Activated naive CD4-positive, alpha-beta T cell treated with anti-CD3 and anti-CD28 coated beads, Interleukin-2, amount 50 U/mL, for 72 hours (primary cell): ENCODE measurements around the gene VPS11. TPM values are rescaled to one million over a fixed set of nuclear protein-coding genes. Genes with fewer than 3 reads are reported as not detected.
A peak's percentile ranks its signal among the peaks of the same experiment; 100 is the strongest.

Experiments
- ATAC-seq, 2 donors: fragments of 150-1000 bp; cut with Tn5 transposase; 2 replicates each; pipeline ENCODE4 v1.10.0; 2021; ENCODE audit warnings: mild to moderate bottlenecking in 2 of 2, moderate library complexity in 2 of 2
- DNase-seq, 2 donors: peaks; one replicate each; pipeline ENCODE4 v3.0.0; 2021 to 2022; ENCODE audit warnings: low spot score in 2 of 2
- H3K27ac Mint-ChIP-seq, 2 donors: one replicate each; pipeline ENCODE4 v1.8.0; 2022; ENCODE audit warnings: mild to moderate bottlenecking in 2 of 2, mixed read lengths in 2 of 2
- H3K36me3 Mint-ChIP-seq, 2 donors: one replicate each; pipeline ENCODE4 v1.8.0; 2022; ENCODE audit warnings: mixed read lengths in 2 of 2
- H3K9me3 Mint-ChIP-seq, 2 donors: one replicate each; pipeline ENCODE4 v1.8.0; 2022; ENCODE audit warnings: mixed read lengths in 2 of 2
- total RNA-seq, 2 donors: library from RNA; stranded (reverse); gene quantifications; one replicate each; pipeline ENCODE4 v1.2.3, GENCODE V29; 2022

VPS11 gene
- total RNA-seq, 2 donors from 2014 or later: 26.6 to 42.2 TPM

GRCh38 chr11:119118227-119118626 is 50.6 kb downstream of the VPS11 start:
- DNase-seq (no peak), ATAC-seq (no peak)
- no peaks in the 10 kb centered on the region for H3K9me3 Mint-ChIP-seq
- H3K27ac Mint-ChIP-seq: no peak overlapping the region
- peaks cover 29 to 31% of the 10 kb centered on the region in 2 donors for H3K36me3 Mint-ChIP-seq

- no peak overlapping the region for H3K27ac Mint-ChIP-seq
- DNase-seq (no peak), ATAC-seq (no peak)
- no peaks in the 10 kb centered on the region for H3K9me3 Mint-ChIP-seq
- H3K36me3 Mint-ChIP-seq: peaks cover 29 to 31% of the 10 kb centered on the region in 2 donors
These were observed 51.3 kb downstream of the VPS11 start for GRCh38 chr11:119118946-119119345.

- H3K9me3 Mint-ChIP-seq: no peaks in the 10 kb centered on the region
- no peak for ATAC-seq
- peaks cover 22 to 30% of the 10 kb centered on the region in 2 donors for H3K36me3 Mint-ChIP-seq
- DNase-seq: no peak
- H3K27ac Mint-ChIP-seq: peak overlapping the region; percentile 88
These were observed 53.0 kb downstream of the VPS11 start for GRCh38 chr11:119120639-119121007.

GRCh38 chr11:119121008-119121810 is 53.6 kb downstream of the VPS11 start, which contains the start of gene HINFP:
HINFP (plus strand) TSS chr11:119121580; CDS start chr11:119126945, 5,365 bp downstream.
- DNase-seq: peak; percentile 98 to 99
- peak; percentile 98 to 99 for ATAC-seq
- Mint-ChIP-seq H3K36me3 (peaks cover 18 to 25% of the 10 kb centered on the region in 2 donors), H3K27ac (peak within 1 kb of the TSS; percentile 88 to 96), H3K9me3 (no peaks in the 10 kb centered on the region)

GRCh38 chr11:119121811-119122124 is 54.1 kb downstream of the VPS11 start:
- ATAC-seq: peak in 1 of 2 donors; percentile 10
- no peaks in the 10 kb centered on the region for H3K9me3 Mint-ChIP-seq
- no peak for DNase-seq
- H3K36me3 Mint-ChIP-seq: peaks cover 19 to 21% of the 10 kb centered on the region in 2 donors
- H3K27ac Mint-ChIP-seq: peak overlapping the region; percentile 88 to 96

DNA sequence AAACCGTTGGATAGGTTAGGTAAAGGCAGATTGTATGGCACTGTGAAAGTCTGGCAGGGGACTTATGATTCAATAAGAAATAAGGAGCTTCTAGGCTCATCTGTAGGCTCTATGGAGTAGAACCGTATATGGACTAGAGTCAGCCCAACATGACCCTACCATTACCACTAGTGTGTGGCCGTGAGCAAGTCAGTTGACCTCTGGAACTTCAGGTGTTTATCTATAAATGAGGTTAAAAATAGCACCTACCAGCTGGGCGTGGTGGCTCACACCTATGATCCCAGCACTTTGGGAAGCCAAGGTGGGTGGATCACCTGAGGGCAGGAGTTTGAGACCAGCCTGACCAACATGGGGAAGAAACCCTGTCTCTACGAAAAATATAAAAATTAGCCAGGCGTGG is 58.2 kb downstream of the VPS11 start:
- no peaks in the 10 kb centered on the region for H3K9me3 Mint-ChIP-seq
- no peak for DNase-seq
- ATAC-seq: no peak
- H3K36me3 Mint-ChIP-seq: peaks cover 13 to 17% of the 10 kb centered on the region in 2 donors
- H3K27ac Mint-ChIP-seq: no peak overlapping the region

- DNase-seq (no peak), ATAC-seq (no peak)
- Mint-ChIP-seq H3K36me3 (peaks cover 12 to 21% of the 10 kb centered on the region in 2 donors), H3K27ac (peak overlapping the region; percentile 35 to 74), H3K9me3 (no peaks in the 10 kb centered on the region)
These were observed 59.2 kb downstream of the VPS11 start for GRCh38 chr11:119126675-119127268.

- peaks cover 8 to 22% of the 10 kb centered on the region in 2 donors for H3K36me3 Mint-ChIP-seq
- H3K9me3 Mint-ChIP-seq: no peaks in the 10 kb centered on the region
- ATAC-seq (no peak), DNase-seq (no peak)
- H3K27ac Mint-ChIP-seq: peak overlapping the region; percentile 5 to 72
These were observed 63.0 kb downstream of the VPS11 start for GRCh38 chr11:119130662-119131061.

Other genes starting within 250 kb of the VPS11 start
- 10 to 100 TPM in 1 of 2 donors, 1 to 10 TPM in 1; 9.3 to 25.9 TPM for gene CXCR5, start 183.9 kb upstream of the VPS11 start, total RNA-seq
- gene BCL9L, start 141.9 kb upstream of the VPS11 start, total RNA-seq: 10 to 100 TPM; 46.6 to 57.4 TPM
- gene UPK2, start 111.5 kb upstream of the VPS11 start, total RNA-seq: 1 to 10 TPM in 1 of 2 donors, under 1 TPM in 1; 0.80 to 2.0 TPM
- not detected for gene FOXR1, start 96.1 kb upstream of the VPS11 start, total RNA-seq
- 10 to 100 TPM; 39.0 to 60.1 TPM for gene CENATAC, start 69.7 kb upstream of the VPS11 start, total RNA-seq
- 1,000 to 10,000 TPM; 1,843 to 2,330 TPM for gene RPS25, start 49.5 kb upstream of the VPS11 start, total RNA-seq
- gene TRAPPC4, start 49.1 kb upstream of the VPS11 start, total RNA-seq: 100 to 1,000 TPM in 1 of 2 donors, 10 to 100 TPM in 1; 67.3 to 123 TPM
- 10 to 100 TPM; 22.3 to 33.4 TPM for gene SLC37A4, start 36.9 kb upstream of the VPS11 start, total RNA-seq
- 100 to 1,000 TPM in 1 of 2 donors, 10 to 100 TPM in 1; 71.7 to 117 TPM for gene HYOU1, start 10.6 kb upstream of the VPS11 start, total RNA-seq
- 10 to 100 TPM; 20.0 to 35.7 TPM for gene HMBS, start 17.1 kb downstream of the VPS11 start, total RNA-seq
- gene DPAGT1, start 34.0 kb downstream of the VPS11 start, total RNA-seq: 10 to 100 TPM; 74.7 to 79.9 TPM
- gene C2CD2L, start 39.5 kb downstream of the VPS11 start, total RNA-seq: 10 to 100 TPM; 19.1 to 43.2 TPM
- gene HINFP, start 53.8 kb downstream of the VPS11 start, total RNA-seq: 10 to 100 TPM; 38.0 to 53.3 TPM
- gene ABCG4, start 81.2 kb downstream of the VPS11 start, total RNA-seq: under 1 TPM; 0.12 to 0.25 TPM
- 10 to 100 TPM; 13.5 to 21.8 TPM for gene NLRX1, start 100.9 kb downstream of the VPS11 start, total RNA-seq
- under 1 TPM; 0.23 to 0.30 TPM for gene NHERF4, start 117.7 kb downstream of the VPS11 start, total RNA-seq
- 10 to 100 TPM; 32.3 to 50.0 TPM for gene CBL, start 138.5 kb downstream of the VPS11 start, total RNA-seq
- 10 to 100 TPM in 1 of 2 donors, 1 to 10 TPM in 1; 3.5 to 15.7 TPM for gene MCAM, start 249.3 kb downstream of the VPS11 start, total RNA-seq